Stimulated activated CD8-positive, alpha-beta memory T cell treated with anti-CD3 and anti-CD28 coated beads, Interleukin-15, amount 100 ng/mL, for 4 hours (primary cell): Measurements from ENCODE around the gene PIK3CD.
"Not testable (repeated sequence)": the region's sequence is repeated elsewhere in the genome, so short reads cannot be mapped to it uniquely, and the experiment has no call there.

Experiments used
- DNase-seq, 2 donors: peaks; one replicate each; pipeline ENCODE4 v3.0.0-alpha.2; 2020; ENCODE audit warnings: low read depth in 2 of 2

PIK3CD gene

DNA sequence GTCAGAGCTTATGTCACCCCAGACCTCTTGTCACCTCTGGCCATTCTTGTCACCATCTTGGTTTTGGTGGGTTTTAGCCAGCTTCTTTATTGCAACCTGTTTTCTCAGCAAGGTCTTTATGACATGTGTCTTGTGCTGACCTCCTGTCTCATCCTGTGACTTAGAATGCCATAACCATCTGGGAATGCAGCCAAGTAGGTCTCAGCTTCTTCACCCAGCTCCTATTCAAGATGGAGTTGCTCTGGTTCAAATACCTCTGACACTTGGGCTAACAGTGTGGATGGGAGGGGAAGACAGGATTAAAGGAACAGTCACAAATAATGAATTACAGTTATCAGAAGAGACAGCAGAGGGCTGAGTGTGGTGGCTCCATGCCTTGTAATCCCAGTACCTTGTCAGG is 30.5 kb upstream of the PIK3CD start:
- DNase-seq: no peak

DNA sequence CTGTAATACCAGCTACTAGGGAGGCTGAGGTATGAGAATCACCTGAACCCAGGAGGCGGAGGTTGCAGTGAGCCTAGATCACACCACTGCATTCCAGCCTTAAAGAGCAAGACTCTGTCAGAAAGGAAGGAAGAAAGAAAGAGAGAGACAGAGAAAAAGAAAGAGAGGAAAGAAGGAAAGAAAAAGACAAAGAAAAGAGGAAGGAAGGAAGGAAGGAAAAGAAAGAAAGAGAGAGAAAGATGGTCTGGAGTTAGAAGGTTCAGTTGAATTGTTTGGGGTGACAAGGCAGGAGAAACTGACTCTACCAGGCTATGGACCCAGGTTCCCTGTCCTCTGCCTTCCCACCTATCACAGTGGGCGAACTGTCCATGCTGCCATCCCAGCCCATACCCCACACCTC is 27.4 kb upstream of the PIK3CD start:
- no peak for DNase-seq

DNA sequence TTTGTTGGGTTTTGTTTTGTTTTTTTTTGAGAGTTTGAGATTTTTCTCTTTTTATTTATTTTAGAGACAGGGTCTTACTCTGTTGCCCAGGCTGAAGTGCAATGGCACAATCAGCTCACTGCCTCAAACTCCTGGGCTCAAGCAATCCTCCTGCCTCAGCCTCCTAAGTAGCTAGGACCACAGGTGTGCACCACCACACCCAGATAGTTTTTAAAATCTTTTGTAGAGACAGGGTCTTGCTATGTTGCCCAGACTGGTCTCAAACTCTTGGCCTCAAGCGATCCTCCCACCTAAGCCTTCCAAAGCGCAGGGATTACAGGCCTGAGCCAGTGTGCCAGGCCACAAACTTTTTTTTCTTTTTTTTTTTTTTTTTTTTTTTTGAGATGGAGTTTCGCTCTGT is 26.5 kb upstream of the PIK3CD start:
- not testable (repeated sequence) for DNase-seq

DNA sequence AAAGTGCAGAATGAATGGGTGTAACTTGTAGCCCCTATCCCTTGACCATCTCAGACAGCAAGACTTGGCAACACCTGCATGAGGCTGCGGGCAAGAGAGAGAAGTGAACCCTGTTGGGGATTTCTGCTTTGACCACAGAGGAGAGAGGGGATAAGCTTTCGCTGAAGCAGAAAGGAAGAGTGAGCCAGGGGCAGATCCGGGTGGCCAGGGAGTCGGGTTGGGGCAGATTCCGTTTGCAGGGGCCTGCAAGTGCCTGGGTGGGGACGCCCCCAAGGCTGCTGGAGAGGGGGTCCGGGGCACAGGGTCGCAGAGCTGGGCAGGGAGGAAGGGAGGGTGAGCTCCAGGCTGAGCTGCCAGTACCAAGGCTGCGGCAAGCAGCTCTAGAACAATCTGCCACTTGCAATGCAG is 25.3 kb upstream of the PIK3CD start:
- DNase-seq: no peak

DNA sequence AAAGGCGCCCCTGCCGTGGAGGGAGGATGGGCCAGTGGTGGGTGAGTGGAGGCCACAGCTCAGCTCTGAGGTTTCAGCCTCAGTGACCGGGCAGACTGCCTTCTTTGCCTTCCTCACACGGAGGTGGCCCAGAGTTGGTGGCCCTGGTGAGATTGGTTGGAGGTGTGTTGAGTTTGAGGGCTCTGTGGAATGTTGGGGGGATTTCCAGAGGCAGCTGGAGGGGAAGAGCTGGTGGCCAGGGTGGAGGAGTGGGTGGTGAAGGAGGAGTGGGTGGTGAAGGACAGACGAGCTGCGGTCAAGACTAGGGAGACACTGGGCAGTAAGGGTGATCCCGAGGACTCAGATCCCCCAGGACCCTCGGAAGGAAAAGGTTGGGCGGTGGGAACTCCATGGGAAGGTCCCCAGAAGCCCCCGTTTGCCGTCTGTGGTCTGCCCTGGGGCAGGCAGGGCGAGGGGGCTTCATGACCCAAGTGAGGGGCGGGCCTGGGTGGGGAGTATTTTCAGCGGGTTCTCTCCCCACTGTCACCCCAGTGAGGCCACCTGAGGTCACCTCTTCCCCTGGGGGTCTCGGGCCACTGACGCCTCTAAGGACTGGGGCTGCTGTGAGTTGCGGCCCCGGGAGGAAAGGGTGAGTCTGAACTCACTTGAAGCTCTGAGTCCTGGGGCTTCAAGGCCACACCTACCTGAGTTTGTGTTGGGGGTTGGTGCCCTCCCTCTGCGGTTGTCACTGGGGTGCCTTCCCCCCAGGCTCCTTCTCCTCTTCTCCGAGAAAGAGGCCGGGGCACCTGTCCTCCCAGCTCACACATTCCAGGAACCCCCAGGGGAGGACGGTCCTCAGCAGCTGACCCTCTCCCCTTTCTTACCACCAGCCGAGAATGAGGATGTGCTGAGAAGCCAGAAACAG is 22.7 kb upstream of the PIK3CD start:
- DNase-seq: peak; percentile 34 to 50

DNA sequence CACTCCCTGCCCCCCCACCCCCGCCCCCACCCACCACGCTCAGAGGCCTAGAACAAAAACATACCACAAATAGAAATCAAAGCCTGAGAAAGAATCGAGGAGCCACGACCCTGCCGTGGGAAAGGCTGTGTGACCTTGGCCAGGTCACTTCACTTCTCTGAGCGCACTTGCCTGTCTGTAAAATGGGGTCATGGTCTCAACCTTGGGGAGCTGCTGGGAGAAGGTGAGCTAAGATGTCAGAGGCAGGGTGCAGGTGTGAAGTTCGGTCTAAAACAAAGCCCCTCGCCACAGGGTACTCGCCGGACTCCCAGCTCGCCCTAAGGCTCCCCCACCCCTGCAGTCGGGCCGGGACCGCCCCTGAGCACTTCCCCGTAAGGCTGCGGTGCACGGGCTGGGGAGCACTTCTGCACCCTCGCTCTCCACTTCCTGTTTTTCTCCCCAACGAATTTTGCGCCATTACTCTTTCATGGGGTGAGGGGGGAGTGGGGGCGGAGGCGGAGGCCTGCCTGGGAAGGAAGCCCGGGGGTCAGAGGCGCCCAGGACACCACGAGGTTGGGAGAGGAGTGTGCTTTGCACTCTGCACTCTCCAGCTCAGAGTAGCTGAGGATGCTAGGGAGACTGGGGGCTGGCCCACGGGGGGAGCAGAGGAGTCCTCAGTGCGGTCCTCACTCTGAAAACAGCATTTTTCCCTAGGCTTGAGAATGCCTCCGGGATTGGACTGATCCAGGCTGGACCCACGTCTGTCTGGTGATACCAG is 21.9 kb upstream of the PIK3CD start:
- peak; percentile 46 to 52 for DNase-seq

DNA sequence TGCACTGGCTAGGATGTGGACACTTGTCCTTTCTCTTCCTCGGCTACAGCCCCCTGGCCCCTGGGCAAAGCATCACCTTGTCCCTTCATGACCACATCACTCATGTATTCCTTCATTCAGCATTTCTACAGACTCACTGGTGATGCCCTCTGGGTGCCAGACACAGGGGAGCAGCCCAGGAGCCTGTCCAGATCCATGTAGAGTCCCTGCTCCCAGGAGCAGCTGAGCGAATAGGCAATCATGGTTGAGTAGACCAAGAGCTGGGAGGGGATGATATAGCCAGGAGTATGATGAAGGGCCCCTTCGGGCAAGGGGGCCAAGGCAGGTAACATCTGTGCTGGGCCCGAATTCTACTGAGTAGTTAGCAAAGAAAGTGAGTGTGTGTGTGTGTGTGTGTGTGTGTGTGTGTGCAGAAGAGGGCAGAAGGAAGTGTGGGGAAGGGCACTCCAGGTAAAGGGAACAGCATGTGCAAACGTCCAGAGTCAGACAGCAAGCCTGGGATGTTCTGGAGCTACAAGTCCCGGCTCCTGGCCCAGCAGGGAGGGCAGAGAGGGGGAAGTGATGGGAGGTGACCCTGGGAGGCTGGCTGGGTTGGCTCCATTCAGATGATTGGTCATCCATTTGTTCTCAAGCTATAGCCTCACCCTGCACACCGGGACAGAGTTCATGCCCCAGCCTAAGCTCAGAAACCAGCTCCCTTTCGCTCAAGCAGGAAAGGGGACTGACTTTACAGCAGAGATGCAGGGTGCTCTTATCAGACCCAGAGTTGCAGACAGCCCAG is 21.0 kb upstream of the PIK3CD start:
- no peak for DNase-seq

DNA sequence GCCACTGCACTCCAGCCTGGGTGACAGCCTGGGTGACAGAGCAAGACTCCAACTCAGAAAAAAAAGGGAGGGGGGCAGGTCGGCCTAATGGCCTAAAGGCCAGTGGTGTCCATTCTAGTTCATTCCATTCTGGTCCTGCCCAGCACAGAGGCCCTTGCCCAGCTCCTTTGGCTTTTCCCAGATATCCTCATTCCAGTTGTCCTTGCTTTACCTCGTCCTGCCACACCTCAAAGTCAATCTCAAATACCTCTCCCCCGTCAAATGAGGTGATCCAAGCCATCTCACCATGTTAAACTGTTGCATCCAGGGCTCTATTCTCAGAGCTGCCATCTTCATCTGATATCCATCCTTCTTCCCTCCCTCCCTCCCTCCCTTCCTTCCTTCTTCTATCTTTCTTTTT is 19.9 kb upstream of the PIK3CD start:
- DNase-seq: no peak

DNA sequence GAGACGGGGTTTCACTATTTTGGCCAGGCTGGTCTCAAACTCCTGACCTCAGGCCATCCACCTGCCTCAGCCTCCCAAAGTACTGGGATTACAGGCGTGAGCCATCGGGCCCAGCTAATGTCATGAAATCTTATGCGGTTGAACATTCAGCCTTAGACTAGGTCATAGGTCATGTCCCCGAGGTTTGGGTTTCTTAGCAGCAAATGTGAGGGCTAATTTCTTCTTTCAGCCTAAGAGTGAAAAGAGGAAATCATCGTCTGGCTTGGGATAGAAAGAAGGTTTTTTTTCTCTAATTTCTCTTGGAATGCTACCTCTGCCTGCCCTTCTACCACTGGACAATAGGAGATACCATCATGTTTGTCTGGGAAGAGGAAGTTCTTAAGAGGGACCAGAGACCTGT is 18.0 kb upstream of the PIK3CD start:
- DNase-seq: no peak

DNA sequence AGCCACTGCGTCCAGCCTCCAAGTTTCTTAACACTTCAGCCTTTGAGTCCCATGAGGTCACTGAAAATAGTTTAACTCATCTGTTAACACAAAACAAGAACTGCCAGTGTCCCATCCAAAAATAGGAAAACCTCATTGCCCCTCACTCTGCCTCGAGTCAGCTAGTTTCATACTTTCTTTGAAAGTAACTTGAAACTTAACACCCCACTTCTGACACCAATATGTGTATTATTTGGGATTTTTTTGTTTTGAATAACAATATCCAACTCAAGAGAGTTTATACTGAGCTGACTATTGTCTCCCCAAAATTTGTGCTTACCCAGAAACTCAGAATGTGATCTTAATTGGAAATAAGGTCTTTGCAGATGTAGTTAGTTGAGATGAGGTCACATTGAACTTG is 16.9 kb upstream of the PIK3CD start:
- no peak for DNase-seq

DNA sequence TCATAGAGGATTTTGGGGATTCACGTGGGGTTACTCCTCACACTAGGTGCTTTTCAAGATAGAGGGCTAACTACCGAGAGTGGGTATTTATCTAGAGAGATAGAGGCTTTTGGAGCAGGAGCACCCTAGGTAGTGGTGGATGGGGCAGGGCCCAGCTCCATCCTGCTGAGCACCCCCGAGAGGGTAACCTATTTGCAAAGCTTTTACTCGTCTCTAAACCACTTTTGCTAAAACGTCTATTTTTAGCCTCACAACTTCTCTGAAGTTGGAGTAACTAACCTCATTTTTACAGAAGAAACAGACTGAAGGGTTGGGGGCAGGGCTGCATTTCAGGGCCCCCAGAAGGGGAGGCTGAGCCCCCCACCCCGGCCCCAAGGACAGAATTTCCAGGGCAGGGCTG is 12.3 kb upstream of the PIK3CD start:
- DNase-seq: no peak

DNA sequence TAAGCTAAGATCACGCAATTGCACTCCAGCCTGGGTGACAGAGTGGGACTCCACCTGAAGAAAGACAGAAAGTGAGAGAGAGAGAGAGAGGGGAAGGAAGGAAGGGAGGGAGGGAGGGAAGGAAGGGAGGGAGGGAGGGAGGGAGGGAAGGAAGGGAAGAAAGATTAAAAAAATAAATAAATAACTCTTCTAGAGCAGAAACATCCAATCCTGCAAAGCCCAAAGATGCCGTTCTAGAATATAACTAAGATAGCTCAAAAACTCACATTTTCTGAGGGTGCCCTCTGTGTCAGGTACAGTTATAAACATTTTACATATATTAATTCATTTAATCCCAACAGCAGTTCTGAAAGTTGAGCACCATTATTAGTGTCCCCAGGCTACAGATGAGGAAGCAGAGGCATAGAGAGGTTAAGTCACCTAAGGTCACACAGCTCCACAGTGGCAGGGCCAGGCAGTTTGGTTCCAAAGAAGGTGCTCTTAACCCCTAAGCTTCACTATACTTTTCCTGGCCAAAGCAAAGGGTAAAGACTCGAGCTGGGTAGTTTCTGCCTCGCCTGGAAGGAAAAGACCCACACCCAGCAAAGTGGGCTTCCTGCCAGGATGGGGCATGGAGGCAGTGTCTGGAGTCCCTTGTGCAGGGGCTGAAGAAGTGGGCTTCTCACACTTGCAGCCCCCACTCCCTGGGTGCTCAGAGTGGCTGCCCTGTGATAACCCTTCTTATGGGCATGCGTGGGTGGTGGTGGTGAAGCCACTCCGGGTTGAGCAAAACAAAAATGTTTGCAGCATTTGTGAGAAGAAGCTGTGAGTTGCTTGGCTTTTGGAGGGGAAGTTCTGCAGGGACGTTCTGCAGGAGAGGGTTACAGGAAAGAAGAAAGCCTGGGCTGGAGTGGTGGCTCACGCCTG is 7.9 kb upstream of the PIK3CD start:
- no peak for DNase-seq

DNA sequence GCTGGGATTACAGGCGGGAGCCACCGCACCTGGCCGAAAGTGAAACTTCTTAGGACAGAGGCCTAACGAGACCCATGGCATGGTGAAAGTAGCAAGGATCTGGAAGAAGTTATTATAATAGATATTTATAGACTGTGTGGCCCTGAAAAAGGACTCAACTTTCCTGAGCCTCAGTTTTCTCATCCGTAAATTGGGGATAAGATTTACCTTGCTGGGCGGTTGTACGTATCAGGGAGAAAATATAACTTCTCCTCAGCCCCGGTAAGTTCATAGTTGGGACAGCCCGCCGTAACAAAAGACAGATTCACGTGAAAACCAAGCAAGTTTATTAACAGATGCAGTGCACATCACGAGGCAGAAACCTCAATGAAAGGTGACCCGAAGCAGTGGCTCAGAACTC is 5.5 kb upstream of the PIK3CD start:
- no peak for DNase-seq

DNA sequence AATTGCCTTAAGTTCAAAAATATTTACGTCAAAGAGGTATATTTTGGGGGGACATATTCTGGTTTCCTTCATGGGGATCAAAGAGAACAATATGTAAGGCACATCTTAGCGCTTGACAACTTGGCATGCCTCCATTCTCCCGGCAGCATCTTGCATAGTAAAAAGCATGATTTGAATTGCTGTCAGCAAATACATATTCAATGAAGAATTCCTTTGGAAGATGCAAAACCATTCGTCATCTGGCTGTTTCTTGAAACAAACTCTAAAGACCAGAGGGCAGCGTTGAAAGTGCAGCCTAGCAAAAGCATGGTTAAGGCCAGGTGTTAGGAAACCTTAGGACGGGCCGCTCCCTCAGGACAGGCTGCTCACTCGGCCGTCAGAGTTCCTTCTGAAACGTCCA is 3.4 kb upstream of the PIK3CD start:
- no peak for DNase-seq

DNA sequence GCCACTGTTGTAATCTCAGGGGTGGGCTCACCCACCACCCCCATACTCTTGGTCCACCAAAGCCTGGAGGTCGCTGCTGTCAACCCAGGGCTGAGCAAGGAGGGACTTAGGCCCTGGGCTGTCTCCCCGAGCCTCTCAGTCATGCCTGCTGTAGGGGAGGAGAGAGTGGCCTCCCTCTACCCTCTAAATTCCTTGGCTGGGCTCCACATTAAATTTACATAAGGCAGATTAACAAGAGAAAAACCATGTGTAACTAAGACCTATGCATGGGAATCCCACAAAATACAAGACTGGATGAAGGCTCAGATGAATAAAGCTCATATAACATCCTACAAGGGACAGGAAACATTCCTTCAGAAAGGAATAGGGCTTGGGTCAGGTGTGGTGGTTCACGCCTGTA is 1.8 kb upstream of the PIK3CD start:
- no peak for DNase-seq

DNA sequence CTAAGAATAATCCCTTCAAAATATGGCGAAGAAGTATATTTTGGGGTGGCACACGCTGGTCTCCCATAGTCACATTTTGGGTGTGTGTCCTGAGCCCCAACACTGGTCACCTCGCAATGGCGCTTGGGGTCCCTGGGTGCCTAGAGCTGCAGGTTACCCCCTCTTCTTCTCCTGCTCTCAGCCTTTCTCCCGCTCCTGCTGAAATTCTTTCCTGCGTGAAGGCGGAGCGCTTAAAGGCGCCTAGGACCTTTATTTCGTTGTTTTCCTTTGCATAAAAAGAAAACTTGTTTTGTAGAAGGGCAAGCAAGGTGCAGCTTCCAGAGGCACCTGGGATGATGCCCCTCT is 339 bp upstream of the PIK3CD start:
- DNase-seq: no peak

DNA sequence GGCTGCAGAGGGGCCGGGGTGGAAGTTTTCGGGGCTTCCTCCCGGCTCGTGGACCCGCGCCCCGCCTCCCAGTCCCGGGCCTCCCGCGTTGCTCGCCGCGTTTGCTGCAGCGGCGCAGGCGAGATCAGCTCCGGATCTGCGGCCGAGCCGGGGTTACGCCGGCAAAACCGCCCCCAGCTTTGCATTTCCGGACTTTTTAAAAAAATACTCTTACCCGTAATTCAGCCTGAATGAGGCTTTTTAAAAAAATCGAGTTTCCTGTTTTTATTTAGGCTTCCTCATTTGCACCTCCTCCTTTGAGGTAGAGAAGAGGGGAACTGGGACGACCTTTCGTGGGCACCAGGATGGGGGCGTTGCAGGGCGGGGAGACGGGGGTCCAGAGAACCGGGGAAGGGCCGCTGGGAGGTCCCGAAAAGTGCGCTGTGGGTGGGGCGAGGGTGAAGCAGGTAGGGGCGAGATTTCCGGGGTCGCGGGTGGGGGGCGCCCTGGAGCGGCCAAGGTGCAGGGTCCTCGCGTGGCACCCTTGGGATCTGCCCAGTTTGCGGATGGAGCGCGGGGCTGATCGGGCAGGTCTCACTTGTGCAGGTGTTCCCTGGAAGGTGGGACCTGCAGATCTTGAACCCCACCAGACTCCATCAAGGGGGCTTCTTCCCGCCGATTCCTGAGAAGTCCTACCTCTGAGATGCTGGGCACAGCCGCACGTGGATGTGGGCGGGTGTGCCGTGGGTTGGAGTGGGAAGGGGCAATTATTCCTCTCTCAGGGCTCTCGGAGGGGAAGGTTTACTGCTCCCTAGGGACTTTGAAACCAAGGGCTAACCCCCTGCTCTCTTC is 1.1 kb downstream of the PIK3CD start:
- DNase-seq: peak in 1 of 2 donors; percentile 50

DNA sequence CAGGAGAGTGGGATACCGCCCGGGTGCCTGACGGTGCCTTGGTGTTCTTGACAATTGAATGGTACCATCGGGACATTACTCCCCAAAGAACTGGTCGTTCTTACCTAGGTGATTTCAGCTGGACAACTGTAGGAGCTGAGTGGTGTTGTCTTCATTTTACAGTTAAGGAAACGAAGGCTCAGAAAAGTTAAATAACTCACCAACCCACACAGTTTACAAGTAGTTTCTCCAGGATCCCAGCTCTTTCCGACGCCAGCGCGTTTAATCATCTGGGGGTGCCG is 1.6 kb downstream of the PIK3CD start:
- no peak for DNase-seq

DNA sequence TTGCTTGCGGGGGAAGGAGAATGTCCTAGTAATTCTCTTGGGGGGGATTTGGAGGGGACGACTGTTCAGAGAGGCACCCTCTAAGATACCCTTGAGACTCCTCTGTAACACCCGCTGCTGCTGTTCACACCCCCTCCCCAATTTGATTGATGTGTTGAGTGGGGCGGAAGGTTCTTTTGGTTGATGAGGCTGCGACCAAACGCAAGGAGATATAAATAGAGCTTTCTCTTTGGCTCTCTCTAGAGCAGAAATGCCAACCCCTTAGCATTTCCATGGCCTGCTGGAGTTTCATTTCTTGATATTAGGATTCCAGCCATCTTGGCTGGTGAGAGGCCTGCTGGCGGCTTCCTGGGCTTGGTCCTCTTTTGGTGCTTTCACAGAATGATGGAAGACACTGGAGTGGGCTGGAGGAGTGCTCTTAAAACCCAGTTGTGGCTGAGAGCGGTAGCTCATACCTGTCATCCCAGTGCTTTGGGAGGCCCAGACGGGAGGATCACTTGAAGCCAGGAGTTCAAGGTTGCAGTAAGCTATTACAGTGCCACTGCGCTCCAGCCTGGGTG is 2.0 kb downstream of the PIK3CD start:
- DNase-seq: no peak

DNA sequence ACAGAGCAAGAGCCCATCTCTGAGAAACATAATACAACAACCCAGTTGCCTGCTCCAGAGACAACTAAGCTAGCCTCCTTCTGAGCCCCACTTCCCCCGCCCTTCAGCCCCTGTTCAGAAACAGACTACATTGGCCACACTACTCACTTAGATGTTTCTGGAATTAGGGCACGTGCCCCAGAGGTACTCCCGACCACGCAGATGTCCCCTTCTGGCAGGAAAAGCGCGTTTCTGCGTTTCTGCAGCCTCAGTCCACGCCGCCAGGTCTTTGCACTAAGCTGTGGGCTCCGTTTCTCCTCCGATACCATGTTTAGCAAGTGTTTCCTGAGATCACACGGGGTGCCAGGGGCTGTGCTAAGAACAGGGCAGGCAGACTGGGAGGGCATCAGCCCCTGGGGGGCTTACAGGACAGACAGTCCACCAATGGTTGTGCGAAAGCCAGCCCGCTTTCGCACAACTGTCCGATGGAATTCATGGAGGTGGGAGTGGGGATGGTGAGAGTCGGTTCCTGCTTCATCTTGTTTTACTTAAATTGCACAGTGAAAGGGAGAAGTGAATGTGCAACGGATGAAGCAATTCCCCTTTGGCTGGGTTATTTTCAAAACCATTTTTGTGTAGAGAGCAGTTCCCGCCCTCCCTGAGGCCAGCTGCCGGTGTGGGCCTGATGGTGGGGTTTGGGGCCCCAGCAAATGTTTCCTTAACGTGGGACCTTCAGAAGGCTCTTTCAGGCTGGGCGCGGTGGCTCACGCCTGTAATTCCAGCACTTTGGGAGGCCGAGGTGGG is 2.7 kb downstream of the PIK3CD start:
- DNase-seq: no peak
